ACHN (cell line): ENCODE data around the gene MARCHF3.
A peak's percentile ranks its signal among the peaks of the same experiment; 100 is the strongest.
"Not testable (repeated sequence)": the region's sequence is repeated elsewhere in the genome, so short reads cannot be mapped to it uniquely, and the experiment has no call there.

Source experiments
- DNase-seq: peaks from one replicate; pipeline ENCODE4 v3.0.0-alpha.2; 2015
- in situ Hi-C: cut with HindIII; loops from 2 replicates; pipeline ENCODE4 v1.10.0; 2017; ENCODE audit warnings: low sequenced_read_pairs, low pct_ligation_motif_present, low pct_unique_long_range_greater_than_20kb

The MARCHF3 gene

DNA sequence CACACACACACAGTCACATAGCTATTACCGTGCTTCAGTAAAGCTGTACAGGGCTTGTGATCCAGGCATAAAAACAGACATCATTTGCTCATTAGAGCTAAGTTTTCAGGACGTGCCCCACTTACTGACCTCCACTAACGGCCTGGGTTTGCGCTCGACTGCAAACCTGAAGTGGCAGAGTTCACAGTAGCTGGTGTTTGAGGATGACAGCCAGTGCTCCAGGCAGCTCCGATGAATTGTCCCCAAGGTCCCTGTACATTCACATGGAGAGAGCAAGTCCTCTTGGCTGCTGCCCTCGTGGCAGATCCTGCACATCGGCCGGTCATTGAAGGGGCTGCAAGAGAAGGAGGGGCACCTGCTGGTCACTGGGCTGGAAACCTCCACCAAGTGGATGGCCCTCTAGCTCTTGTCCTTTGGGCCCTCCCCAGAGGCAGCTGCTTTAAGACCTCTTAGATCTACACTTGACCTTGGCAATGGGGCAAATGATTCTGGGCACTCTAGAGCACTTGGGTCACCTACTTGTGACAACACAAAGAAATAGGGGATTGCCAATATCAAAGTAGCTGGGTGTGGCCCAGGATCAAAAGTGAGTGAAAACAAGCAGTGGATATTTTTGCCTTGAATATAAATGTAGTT lies 115.4 kb downstream of the MARCHF3 start:
- in situ Hi-C loops = no loop called here
- no peak for DNase-seq

- in situ Hi-C loops = no loop called here
- no peak for DNase-seq
Observed at GRCh38 chr5:126912616-126913200, 117.7 kb downstream of the MARCHF3 start.

- in situ Hi-C loops = no loop called here
Observed at GRCh38 chr5:126911986-126912385, 118.4 kb downstream of the MARCHF3 start.

GRCh38 chr5:126909856-126910255 lies 120.5 kb downstream of the MARCHF3 start:
- in situ Hi-C loops = no loop called here
- DNase-seq = no peak

More at GRCh38 chr5:126911986-126912385, 118.4 kb downstream of the MARCHF3 start:
- no peak for DNase-seq

- DNase-seq, in situ Hi-C loops: not testable (repeated sequence)
Observed at GRCh38 chr5:126904407-126904806, 126.0 kb downstream of the MARCHF3 start.

- no peak for DNase-seq
- in situ Hi-C loops = no loop called here
Observed at GRCh38 chr5:126900796-126901195, 129.6 kb downstream of the MARCHF3 start.

- in situ Hi-C loops = no loop called here
- no peak for DNase-seq
Observed at GRCh38 chr5:126899476-126899875, 130.9 kb downstream of the MARCHF3 start.

DNA sequence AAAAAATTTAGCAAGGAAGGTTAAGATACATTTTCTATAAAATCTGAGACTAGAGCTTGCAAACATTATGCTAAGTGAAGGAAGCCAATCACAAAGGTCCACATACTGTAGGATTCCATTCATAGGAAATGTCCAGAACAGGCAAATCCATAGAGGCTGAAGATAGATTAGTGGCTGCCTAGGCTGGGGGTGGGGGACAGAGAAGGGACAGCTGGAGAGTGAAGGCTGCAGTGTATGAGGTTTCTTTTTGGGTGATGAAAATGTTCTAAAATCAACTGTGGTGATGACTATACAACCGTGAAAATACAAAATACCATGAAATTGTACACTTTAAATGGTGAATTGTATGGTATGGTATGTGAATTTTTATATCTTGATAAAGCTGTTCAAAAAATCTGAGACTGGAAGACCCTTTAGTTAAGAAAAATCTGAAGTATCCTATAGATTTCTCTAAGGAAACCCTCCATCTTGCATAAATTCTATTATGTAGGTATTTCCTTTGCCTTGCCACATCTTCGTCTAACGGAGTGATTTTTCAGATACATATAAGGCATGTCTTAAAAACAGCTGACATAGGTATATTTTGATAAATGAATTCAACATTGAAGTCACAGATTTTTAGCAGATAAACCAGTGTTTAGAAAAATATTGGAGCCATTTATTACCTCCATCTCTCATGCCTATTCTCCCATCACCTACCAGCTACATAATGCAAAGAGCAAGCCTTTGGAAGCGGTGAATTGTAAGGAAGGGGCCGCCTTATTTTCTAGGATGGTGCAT lies 132.3 kb downstream of the MARCHF3 start:
- in situ Hi-C loops = no loop called here
- DNase-seq = no peak

- in situ Hi-C loops = no loop called here
- DNase-seq = no peak
Observed at GRCh38 chr5:126896170-126896702, 134.1 kb downstream of the MARCHF3 start.

GRCh38 chr5:126895712-126896111 lies 134.6 kb downstream of the MARCHF3 start:
- DNase-seq, in situ Hi-C loops: not testable (repeated sequence)

DNA sequence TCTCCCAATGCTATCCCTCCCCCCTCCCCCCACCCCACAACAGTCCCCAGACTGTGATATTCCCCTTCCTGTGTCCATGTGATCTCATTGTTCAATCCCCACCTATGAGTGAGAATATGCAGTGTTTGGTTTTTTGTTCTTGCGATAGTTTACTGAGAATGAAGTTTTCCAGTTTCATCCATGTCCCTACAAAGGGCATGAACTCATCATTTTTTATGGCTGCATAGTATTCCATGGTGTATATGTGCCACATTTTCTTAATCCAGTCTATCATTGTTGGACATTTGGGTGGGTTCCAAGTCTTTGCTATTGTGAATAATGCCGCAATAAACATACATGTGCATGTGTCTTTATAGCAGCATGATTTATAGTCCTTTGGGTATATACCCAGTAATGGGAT lies 139.9 kb downstream of the MARCHF3 start:
- in situ Hi-C loops = not testable (repeated sequence)

GRCh38 chr5:126888175-126888574 lies 142.2 kb downstream of the MARCHF3 start:
- in situ Hi-C loops = no loop called here
- no peak for DNase-seq

More for the DNA sequence above, 139.9 kb downstream of the MARCHF3 start:
- not testable (repeated sequence) for DNase-seq

DNA sequence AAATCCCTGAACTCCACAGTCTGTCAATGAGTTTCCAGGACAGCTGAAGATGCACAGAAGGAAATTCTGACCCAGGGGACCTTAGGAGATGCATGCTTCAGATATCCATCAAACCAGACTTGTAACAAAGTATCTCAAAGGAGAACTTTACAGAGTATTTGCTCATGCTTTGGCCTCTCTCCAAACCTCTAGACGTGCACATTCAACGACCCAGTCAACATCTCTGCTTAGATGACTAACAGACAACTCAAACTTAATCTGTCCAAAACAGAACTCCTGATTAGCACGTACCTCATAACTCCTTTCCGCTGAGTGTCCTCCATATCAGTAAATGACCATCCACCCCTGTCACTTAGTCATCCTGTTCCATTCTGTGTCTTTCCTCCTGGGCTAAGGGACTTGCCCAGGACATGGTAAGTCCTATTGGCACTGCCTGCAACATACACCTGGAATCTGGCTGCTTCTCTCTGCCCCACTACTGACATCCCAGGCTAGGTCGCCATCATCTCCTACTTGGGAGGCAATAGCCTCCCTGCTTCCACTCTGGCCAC lies 146.0 kb downstream of the MARCHF3 start:
- DNase-seq = peak; percentile 44
- in situ Hi-C loops = no loop called here

- no peak for DNase-seq
- in situ Hi-C loops = no loop called here
Observed at GRCh38 chr5:126883564-126884245, 146.7 kb downstream of the MARCHF3 start.

DNA sequence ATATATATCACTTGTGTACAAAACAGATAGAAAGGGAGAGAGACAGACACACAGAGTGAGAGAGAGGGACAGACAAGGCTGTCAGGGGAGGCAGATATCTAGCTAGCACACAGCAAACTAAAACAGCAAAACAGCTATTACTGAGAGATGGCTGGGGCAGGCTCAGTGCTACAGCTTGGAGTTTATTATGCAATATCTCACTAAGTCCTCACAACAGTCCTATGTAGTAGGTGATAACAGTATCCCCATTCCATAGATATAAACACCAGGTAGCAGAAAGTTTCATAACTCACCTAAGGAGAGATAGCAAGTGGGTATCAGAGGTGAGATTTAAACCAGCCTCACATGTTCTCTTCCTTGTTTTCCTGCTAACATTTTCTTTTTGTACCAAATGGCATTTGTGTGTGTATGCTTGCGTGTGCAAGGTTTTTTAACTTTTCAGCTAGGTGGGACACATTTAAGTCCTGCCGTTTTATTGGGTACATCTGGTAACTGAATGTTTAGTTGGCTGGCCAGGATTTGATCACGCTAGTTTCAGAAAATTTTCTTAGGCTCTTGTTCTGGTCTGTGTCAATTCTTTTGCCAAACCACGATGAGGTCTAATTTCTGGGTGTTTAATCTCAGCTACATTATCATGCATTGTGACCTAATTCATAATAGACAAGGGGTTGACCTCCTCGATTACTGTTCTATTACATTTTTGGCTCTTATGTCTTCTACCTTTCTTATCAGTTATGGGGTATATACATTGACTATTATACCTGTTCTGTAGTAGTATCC lies 148.3 kb downstream of the MARCHF3 start:
- in situ Hi-C loops = no loop called here

GRCh38 chr5:126878634-126879033 lies 151.7 kb downstream of the MARCHF3 start:
- no peak for DNase-seq
- in situ Hi-C loops = no loop called here

More for the DNA sequence above, 148.3 kb downstream of the MARCHF3 start:
- DNase-seq = no peak

- in situ Hi-C loops = no loop called here
Observed at GRCh38 chr5:126878085-126878484, 152.3 kb downstream of the MARCHF3 start.

DNA sequence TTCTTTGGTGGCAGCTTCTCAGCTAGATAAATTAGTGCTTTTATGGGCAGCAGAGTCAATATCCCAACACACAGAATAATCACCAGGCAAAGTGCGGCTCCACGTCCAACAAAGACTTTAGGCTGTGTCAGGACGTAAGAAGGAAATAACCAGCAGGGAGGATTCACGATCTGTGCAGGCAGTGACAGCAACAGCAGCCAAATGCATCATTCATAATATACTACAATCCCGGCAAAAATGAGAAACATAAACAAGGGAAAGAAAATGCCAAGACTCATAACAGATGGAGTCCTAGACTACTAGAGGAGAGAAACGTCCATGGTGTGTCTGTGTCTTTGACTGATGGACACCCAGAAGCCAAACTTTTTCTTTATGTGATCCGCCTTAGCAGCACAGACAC lies 152.8 kb downstream of the MARCHF3 start:
- no peak for DNase-seq
- in situ Hi-C loops = no loop called here

More at GRCh38 chr5:126878085-126878484, 152.3 kb downstream of the MARCHF3 start:
- DNase-seq = no peak
